Sigmoid colon (tissue), 7 donors: ENCODE measurements around the gene MAPKAP1. TPM values are rescaled to one million over a fixed set of nuclear protein-coding genes. Genes with fewer than 3 reads are reported as not detected.

ENCODE experiments used
- DNase-seq: peaks from one replicate; pipeline ENCODE4 v3.0.0-alpha.2; 2019
- H3K27ac ChIP-seq, 4 donors: fragments of 200-600 bp; sonication (generic); one replicate each; pipeline ENCODE4 v1.5.1; 2016 to 2019; ENCODE audit warnings: mild to moderate bottlenecking in 1 of 4
- H3K27me3 ChIP-seq, 3 donors: fragments of 200-600 bp; sonication (generic); one replicate each; pipeline ENCODE4 v1.5.1; 2019; ENCODE audit warnings: mild to moderate bottlenecking in 1 of 3
- H3K36me3 ChIP-seq, 4 donors: fragments of 200-600 bp; sonication (generic); one replicate each; pipeline ENCODE4 v1.5.1; 2016 to 2019
- H3K4me1 ChIP-seq, 4 donors: fragments of 200-600 bp; sonication (generic); one replicate each; pipeline ENCODE4 v1.5.1; 2017 to 2019
- H3K4me3 ChIP-seq, 4 donors: fragments of 200-600 bp; sonication (generic); one replicate each; pipeline ENCODE4 v1.5.1; 2017 to 2019; ENCODE audit warnings: mild to moderate bottlenecking in 2 of 4, moderate library complexity in 1 of 4
- H3K9me3 ChIP-seq, 4 donors: fragments of 200-600 bp in 3 of 4; sonication (generic) in 3 of 4; one replicate each; pipeline versions ENCODE4 v1.5.1 to v1.6.1; 2013 to 2019
- CTCF ChIP-seq, 4 experiments: fragments of 450-650 bp in 3 of 4; fragments of 200-600 bp in 1 of 4; IDR thresholded peaks; one replicate each; pipeline ENCODE4 v1.5.1; 2016 to 2019; ENCODE audit warnings: antibody characterized with exemption in 4 of 4, mild to moderate bottlenecking in 3 of 4, moderate library complexity in 2 of 4
- EP300 ChIP-seq, 4 donors: sonication (generic); formaldehyde crosslinking; IDR thresholded peaks; one replicate each; pipeline ENCODE4 v1.6.1; 2017; ENCODE audit warnings: antibody characterized with exemption in 4 of 4
- POLR2A ChIP-seq, 2 donors: fragments of 450-650 bp; IDR thresholded peaks; one replicate each; pipeline ENCODE4 v1.6.1; 2016; ENCODE audit warnings: antibody characterized with exemption in 2 of 2, mild to moderate bottlenecking in 2 of 2, moderate library complexity in 2 of 2
- POLR2AphosphoS5 ChIP-seq, 4 donors: sonication (generic); formaldehyde crosslinking; IDR thresholded peaks; one replicate each; pipeline ENCODE4 v1.6.1; 2017; ENCODE audit warnings: antibody characterized with exemption in 4 of 4
- WGBS, 2 donors: extraction: QIAGEN DNeasy Blood & Tissue Kit; methylation state at CpG; one replicate each; pipeline ENCODE4 v1.1.7; 2013; 5-methylcytosine and 5-hydroxymethylcytosine counted together
- intact Hi-C: fragments of 100-400 bp; cut with DNase I; formaldehyde crosslinking; loops from one replicate; pipeline ENCODE4 v1.15.1; 2023
- polyA plus RNA-seq, 3 donors: library from polyadenylated mRNA; stranded (reverse); fragments of 200-250 nt; gene quantifications; one replicate each; pipeline ENCODE4 v1.2.3, GENCODE V29; 2013
- small RNA-seq, 3 donors: library from RNA; depleted of rRNA; stranded (forward); fragments of <200 nt; gene quantifications; one replicate each; pipeline ENCODE3, GENCODE V24; 2016
- total RNA-seq, 4 donors: library from RNA; depleted of rRNA; stranded (reverse); fragments of >200 nt; gene quantifications; one replicate each; pipeline ENCODE4 v1.1.0, GENCODE V29; 2016
- donor health status: healthy with polysubstance abuse.
- donor health status: Bipolar disorder and iron deficiency.
- donor health status: healthy.

The MAPKAP1 gene
- total and polyA plus RNA-seq, 7 donors: 37.2 to 155 (median 84.3) TPM

DNA sequence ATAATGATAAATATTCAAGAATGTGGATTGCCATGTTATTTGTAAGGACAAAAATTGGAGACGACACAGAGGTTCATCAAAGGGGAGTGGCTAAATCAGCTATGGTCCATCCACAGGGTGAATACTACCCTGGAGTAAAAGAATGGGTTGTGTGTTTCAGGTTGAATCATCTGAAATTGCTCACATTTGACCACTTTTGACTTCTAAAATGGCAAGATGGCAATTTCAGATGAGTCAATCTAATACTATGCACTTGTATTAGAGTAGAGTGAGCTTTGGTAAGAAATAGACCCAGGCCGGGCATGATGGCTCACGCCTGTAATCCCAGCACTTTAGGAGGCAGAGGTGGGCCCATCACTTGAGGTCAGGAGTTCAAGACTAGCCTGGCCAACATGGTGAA is 313.6 kb downstream of the MAPKAP1 start:
- H3K27ac ChIP-seq: no peak overlapping the region
- no peak for DNase-seq
- no peaks in the 10 kb centered on the region for H3K27me3 ChIP-seq
- no peaks in the 10 kb centered on the region for H3K9me3 ChIP-seq
- H3K4me3 ChIP-seq: no peak overlapping the region
- TF ChIP-seq POLR2AphosphoS5 (IDR thresholded peaks at IDR 0.05) (no peak), CTCF (IDR thresholded peaks at IDR 0.05) (no peak), POLR2A (IDR thresholded peaks at IDR 0.05) (no peak), EP300 (IDR thresholded peaks at IDR 0.05) (no peak)
- 88 to 89% methylated on average over 3 of the region's 3 CpGs for WGBS, 2 donors
- H3K36me3 ChIP-seq: no peaks in the 10 kb centered on the region
- intact Hi-C loops: no loop called here
- no peaks in the 10 kb centered on the region for H3K4me1 ChIP-seq

DNA sequence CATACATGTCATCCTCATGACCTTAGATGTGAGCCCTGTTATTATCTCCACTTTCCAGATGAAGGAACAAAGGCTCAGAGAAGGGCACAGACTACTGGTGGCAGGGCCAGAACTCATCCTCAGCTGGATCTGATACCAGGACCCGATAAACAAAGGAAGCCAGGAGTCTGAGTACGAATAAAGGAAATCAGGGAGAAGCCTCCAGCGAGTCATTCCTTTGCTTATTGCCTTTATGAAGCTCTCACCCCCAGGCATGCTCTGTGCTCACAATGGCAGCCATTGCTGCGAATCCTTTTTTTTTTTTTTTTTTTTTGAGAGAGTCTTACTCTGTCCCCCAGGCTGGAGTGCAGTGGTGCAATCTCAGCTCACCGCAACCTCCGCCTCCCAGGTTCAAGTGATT is 315.3 kb downstream of the MAPKAP1 start:
- Histone ChIP-seq H3K4me3 (no peak overlapping the region), H3K36me3 (no peaks in the 10 kb centered on the region), H3K27ac (no peak overlapping the region), H3K27me3 (no peaks in the 10 kb centered on the region), H3K4me1 (no peaks in the 10 kb centered on the region), H3K9me3 (no peaks in the 10 kb centered on the region)
- intact Hi-C loops: no loop called here
- TF ChIP-seq EP300 (IDR thresholded peaks at IDR 0.05) (no peak), CTCF (IDR thresholded peaks at IDR 0.05) (no peak), POLR2A (IDR thresholded peaks at IDR 0.05) (no peak)
- no peak for DNase-seq
- 93 to 97% methylated on average over 6 of the region's 6 CpGs for WGBS, 2 donors

DNA sequence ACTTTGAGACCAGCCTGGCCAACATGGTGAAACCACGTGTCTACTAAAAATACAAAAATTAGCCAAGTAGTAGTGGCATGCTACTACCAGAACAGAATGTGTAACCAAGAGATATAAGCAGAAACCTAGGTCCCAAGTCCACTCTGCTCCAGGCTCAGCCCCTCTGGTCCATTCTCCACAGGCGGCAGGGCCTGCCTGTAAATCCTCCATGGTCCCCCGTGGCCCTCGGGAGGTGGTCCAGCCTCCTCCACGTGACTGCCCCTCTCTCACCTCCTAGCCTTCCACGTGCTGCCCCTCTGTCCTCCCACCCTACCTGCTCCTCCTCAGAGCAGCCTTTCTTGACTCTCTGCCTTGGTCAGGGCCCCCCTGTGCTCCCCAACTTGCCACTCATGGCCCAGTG is 318.0 kb downstream of the MAPKAP1 start:
- H3K9me3 ChIP-seq: no peaks in the 10 kb centered on the region
- intact Hi-C loops: no loop called here
- H3K27ac ChIP-seq: no peak overlapping the region
- 67 to 69% methylated on average over 6 of the region's 6 CpGs for WGBS, 2 donors
- DNase-seq: no peak
- no peak for TF ChIP-seq POLR2A (IDR thresholded peaks at IDR 0.05)
- TF ChIP-seq POLR2AphosphoS5 (IDR thresholded peaks at IDR 0.05): no peak
- no peak for TF ChIP-seq CTCF (IDR thresholded peaks at IDR 0.05)
- TF ChIP-seq EP300 (IDR thresholded peaks at IDR 0.05): no peak
- H3K36me3 ChIP-seq: no peaks in the 10 kb centered on the region
- no peaks in the 10 kb centered on the region for H3K4me1 ChIP-seq
- no peaks in the 10 kb centered on the region for H3K27me3 ChIP-seq
- H3K4me3 ChIP-seq: no peak overlapping the region

DNA sequence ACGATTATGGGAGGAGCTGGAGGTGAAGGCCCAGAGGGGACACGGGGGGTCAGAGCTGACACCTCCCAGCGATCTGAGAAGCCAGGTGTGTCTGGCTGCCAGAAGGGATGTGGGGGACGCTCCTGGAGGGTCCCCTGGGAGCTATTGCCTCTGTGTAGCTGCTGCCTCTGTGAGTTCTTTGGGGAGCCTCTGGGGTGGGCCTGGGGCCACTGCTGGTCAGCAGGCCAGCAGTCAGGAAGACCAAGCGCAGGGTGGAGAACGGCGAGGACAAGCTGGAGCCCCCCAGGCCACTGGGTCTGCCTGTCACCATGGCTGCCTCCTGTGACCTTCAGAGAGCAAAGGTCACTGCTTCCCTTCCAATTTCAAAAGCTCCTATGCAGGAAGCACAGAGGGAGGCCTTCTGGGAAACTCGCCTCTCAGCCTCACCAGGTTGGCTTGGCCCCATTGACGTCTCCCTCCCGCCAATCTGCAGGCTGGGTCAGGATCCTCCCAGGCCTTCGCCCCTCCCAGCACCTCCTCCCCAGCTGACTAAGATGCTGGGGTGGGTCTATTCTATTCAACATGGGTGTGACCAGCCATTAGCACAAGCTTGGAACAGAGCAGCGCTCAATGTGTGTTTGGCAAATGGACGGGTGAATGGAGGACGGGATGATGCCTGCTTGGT is 319.0 kb downstream of the MAPKAP1 start:
- H3K27ac ChIP-seq: no peak overlapping the region
- H3K27me3 ChIP-seq: no peaks in the 10 kb centered on the region
- H3K4me3 ChIP-seq: no peak overlapping the region
- H3K4me1 ChIP-seq: no peaks in the 10 kb centered on the region
- WGBS, 2 donors: 86 to 87% methylated on average over 14 of the region's 14 CpGs
- intact Hi-C loops: no loop called here
- DNase-seq: no peak
- TF ChIP-seq POLR2A (IDR thresholded peaks at IDR 0.05) (no peak), POLR2AphosphoS5 (IDR thresholded peaks at IDR 0.05) (no peak)
- H3K9me3 ChIP-seq: no peaks in the 10 kb centered on the region
- no peaks in the 10 kb centered on the region for H3K36me3 ChIP-seq

Small RNA genes within 50 kb of the gene (small RNA-seq; reads per million reads assigned to genes)
- 0 reads per million in 3 donors for gene RF00017

Other genes with a start within 250 kb of the MAPKAP1 start
- gene PBX3, start 40.2 kb upstream of the MAPKAP1 start, total RNA-seq: 100 to 1,000 TPM in 1 of 4 donors, 10 to 100 TPM in 3; 90.6 to 159 (median 93.1) TPM
- 10 to 100 TPM in 2 of 3 donors, 1 to 10 TPM in 1; 2.8 to 15.0 (median 10.8) TPM for gene PBX3, start 40.2 kb upstream of the MAPKAP1 start, polyA plus RNA-seq